HepG2 (cell line): ENCODE data around the gene CA9. TPM values are rescaled to one million over a fixed set of nuclear protein-coding genes. Genes with fewer than 3 reads are reported as not detected.

Experiments used
- ATAC-seq: fragments of 200-7000 bp; cut with Tn5 transposase; 3 replicates; pipeline ENCODE4 v1.9.1; 2020; ENCODE audit warnings: mild to moderate bottlenecking, moderate library complexity
- BruUV-seq: library from RNA; stranded (reverse); fragments of 400-500 nt; replicated peaks from 2 replicates; lab custom pipeline; 2021; lab: Mats Ljungman, UMichigan
- CTCF ChIA-PET: fragments of 300-600 bp; formaldehyde crosslinking; extraction: SDS; loops from one replicate; lab custom pipeline; 2021; ENCODE audit warnings: low total read pairs, inconsistent platforms, low intra/inter-chr PET ratio; lab: Yijun Ruan, JAX
- POLR2A ChIA-PET: fragments of 350-600 bp; sonication (Branson Sonifier 250); formaldehyde crosslinking; loops from one replicate; lab custom pipeline; 2020; ENCODE audit warnings: antibody characterized with exemption, inconsistent platforms; lab: Yijun Ruan, JAX
- DNase-seq: peaks from one replicate; pipeline ENCODE4 v3.0.0-alpha.2; 2015; ENCODE audit warnings: low spot score
- FAIRE-seq: peaks from 3 replicates; lab custom pipeline; 2011; peaks lifted over from hg19 to GRCh38; lab: Jason Lieb, UNC
- H2AFZ ChIP-seq: one replicate; pipeline ENCODE4 v1.6.1; 2011; ENCODE audit warnings: low read length, inconsistent platforms
- H3K27ac ChIP-seq: fragments of 300-600 bp; 3 replicates; pipeline ENCODE4 v1.8.0; 2011; ENCODE audit warnings: mixed run types, mild to moderate bottlenecking, mixed read lengths, low read length, inconsistent platforms; ENCODE audit not compliant: insufficient read depth; ENCODE audit errors: extremely low read length
- H3K27me3 ChIP-seq, 2 experiments: fragments of 200-600 bp in 1 of 2; 2 replicates in 1 of 2; 3 replicates in 1 of 2; pipeline versions ENCODE4 v1.6.0 to v1.8.0; 2011; ENCODE audit warnings: low read length in 2 of 2, mild to moderate bottlenecking in 2 of 2, moderate library complexity in 2 of 2, inconsistent platforms in 1 of 2; ENCODE audit not compliant: insufficient read depth in 2 of 2, control insufficient read depth in 1 of 2
- H3K36me3 ChIP-seq, 2 experiments: fragments of 200-600 bp in 1 of 2; replicated peaks in 1 of 2; 2 replicates in 1 of 2; 3 replicates in 1 of 2; pipeline versions ENCODE4 v1.5.1 to v1.8.0; 2011; ENCODE audit warnings: low read length in 2 of 2, inconsistent platforms in 1 of 2; ENCODE audit not compliant: insufficient read depth in 2 of 2, control insufficient read depth in 1 of 2
- H3K4me1 ChIP-seq: 2 replicates; pipeline ENCODE4 v1.5.1; 2012; ENCODE audit warnings: low read length, inconsistent platforms; ENCODE audit not compliant: insufficient read depth
- H3K4me2 ChIP-seq: 2 replicates; pipeline ENCODE4 v1.6.0; 2011; ENCODE audit warnings: low read depth, low read length, inconsistent platforms
- H3K4me3 ChIP-seq, 3 experiments: fragments of 200-600 bp in 1 of 3; sonication (generic), shearing (Covaris generic) in 1 of 3; replicated peaks in 1 of 3; 2 replicates each; pipeline ENCODE4 v1.5.1; 2011 to 2016; ENCODE audit warnings: low read length in 3 of 3, inconsistent platforms in 2 of 3, low read depth in 2 of 3, mild to moderate bottlenecking in 2 of 3, control low read depth in 1 of 3, mixed read lengths in 1 of 3; ENCODE audit not compliant: insufficient read depth in 1 of 3
- H3K79me2 ChIP-seq: one replicate; pipeline ENCODE4 v1.6.1; 2011; ENCODE audit warnings: low read length, inconsistent platforms; ENCODE audit not compliant: insufficient read depth
- H3K9ac ChIP-seq: 2 replicates; pipeline ENCODE4 v1.6.0; 2011; ENCODE audit warnings: mild to moderate bottlenecking, low read depth, low read length, inconsistent platforms; ENCODE audit not compliant: insufficient read depth
- H3K9me3 ChIP-seq: 2 replicates; pipeline ENCODE4 v1.5.1; 2012; ENCODE audit warnings: mild to moderate bottlenecking, low read length
- H4K20me1 ChIP-seq: 2 replicates; pipeline ENCODE4 v1.6.0; 2011; ENCODE audit warnings: inconsistent platforms, mild to moderate bottlenecking, low read length, moderate library complexity; ENCODE audit not compliant: insufficient read depth
- FOXM1 ChIP-seq: sonication (generic); formaldehyde crosslinking; IDR thresholded peaks from 2 replicates; pipeline ENCODE4 v1.5.0; 2020; ENCODE audit warnings: missing genetic modification reagents
- HOXA3 ChIP-seq: sonication (generic); formaldehyde crosslinking; IDR thresholded peaks from 2 replicates; pipeline ENCODE4 v1.5.0; 2020; ENCODE audit warnings: missing genetic modification reagents
- MTA1 ChIP-seq: sonication (generic); formaldehyde crosslinking; IDR thresholded peaks from 2 replicates; pipeline ENCODE4 v1.4.0; 2020; ENCODE audit warnings: missing genetic modification reagents, mild to moderate bottlenecking, borderline replicate concordance
- MZF1 ChIP-seq: sonication (generic); formaldehyde crosslinking; IDR thresholded peaks from 2 replicates; pipeline ENCODE4 v1.8.1; 2023; ENCODE audit warnings: mild to moderate bottlenecking, missing genetic modification reagents, borderline replicate concordance
- RFX5 ChIP-seq: IDR thresholded peaks from 2 replicates; pipeline ENCODE4 v1.6.1; 2011; ENCODE audit warnings: low read depth, low read length, improper control_type of control experiment
- SP2 ChIP-seq: sonication (generic); formaldehyde crosslinking; IDR thresholded peaks from 2 replicates; pipeline ENCODE4 v1.5.1; 2020; ENCODE audit warnings: mild to moderate bottlenecking, missing genetic modification reagents
- ZBTB38 ChIP-seq: sonication (generic); formaldehyde crosslinking; IDR thresholded peaks from 2 replicates; pipeline ENCODE4 v1.5.1; 2020; ENCODE audit warnings: mild to moderate bottlenecking, missing genetic modification reagents
- ZBTB4 ChIP-seq: sonication (generic); formaldehyde crosslinking; IDR thresholded peaks from 2 replicates; pipeline ENCODE4 v1.4.0; 2020; ENCODE audit warnings: missing genetic modification reagents, mild to moderate bottlenecking, borderline replicate concordance
- ZFP90 ChIP-seq: sonication (generic); formaldehyde crosslinking; IDR thresholded peaks from 2 replicates; pipeline ENCODE4 v1.8.0; 2022; ENCODE audit warnings: missing genetic modification reagents, mild to moderate bottlenecking, inconsistent platforms, borderline replicate concordance
- ZNF720 ChIP-seq: sonication (generic); formaldehyde crosslinking; IDR thresholded peaks from 2 replicates; pipeline ENCODE4 v1.4.0; 2020; ENCODE audit warnings: missing genetic modification reagents
- WGBS: methylation state at CpG from one replicate; pipeline ENCODE4 v1.1.6; 2017; ENCODE audit warnings: low lambda C conversion rate; 5-methylcytosine and 5-hydroxymethylcytosine counted together
- in situ Hi-C: cut with HindIII; loops from 2 replicates; pipeline ENCODE4 v1.10.0; 2017; ENCODE audit warnings: low pct_unique_long_range_greater_than_20kb; ENCODE audit not compliant: extremely low pct_ligation_motif_present
- intact Hi-C: fragments of 100-400 bp; cut with micrococcal nuclease; formaldehyde crosslinking; loops from one replicate; pipeline ENCODE4 v1.10.0; 2022; ENCODE audit not compliant: unreplicated experiment
- polyA plus RNA-seq, 8 experiments: library from polyadenylated mRNA; depleted of rRNA in 3 of 8; stranded (reverse) in 7 of 8; unstranded in 1 of 8; fragments of >200 nt; fragmentation: Illumina TruSeq in 4 of 8; extraction: Trizol in 4 of 8; gene quantifications; 2 replicates each; pipeline versions ENCODE4 v1.2.1 to v1.2.3, GENCODE V29; 2011 to 2016; ENCODE audit warnings: low read depth in 4 of 8, missing spikeins in 1 of 8, mixed read lengths in 1 of 8; ENCODE audit not compliant: insufficient read depth in 1 of 8
- total RNA-seq, 5 experiments: library from RNA; depleted of rRNA; stranded (reverse); fragments of >200 nt; fragmentation: Illumina TruSeq; extraction: Trizol; gene quantifications; 2 replicates each; pipeline ENCODE4 v1.2.3, GENCODE V29; 2016; ENCODE audit warnings: low read depth in 1 of 5
- TF ChIP-seq, protein P1 (sequence below): sonication (generic); formaldehyde crosslinking; IDR thresholded peaks from 2 replicates; pipeline ENCODE4 v1.4.0; 2020; ENCODE audit warnings: missing genetic modification reagents, borderline replicate concordance

CA9 gene
- total and polyA plus RNA-seq, 2 of the 13 experiments (the other 11 are each of a cell fraction or from before 2014, with no cell fraction given): 0.13 to 152 TPM

DNA sequence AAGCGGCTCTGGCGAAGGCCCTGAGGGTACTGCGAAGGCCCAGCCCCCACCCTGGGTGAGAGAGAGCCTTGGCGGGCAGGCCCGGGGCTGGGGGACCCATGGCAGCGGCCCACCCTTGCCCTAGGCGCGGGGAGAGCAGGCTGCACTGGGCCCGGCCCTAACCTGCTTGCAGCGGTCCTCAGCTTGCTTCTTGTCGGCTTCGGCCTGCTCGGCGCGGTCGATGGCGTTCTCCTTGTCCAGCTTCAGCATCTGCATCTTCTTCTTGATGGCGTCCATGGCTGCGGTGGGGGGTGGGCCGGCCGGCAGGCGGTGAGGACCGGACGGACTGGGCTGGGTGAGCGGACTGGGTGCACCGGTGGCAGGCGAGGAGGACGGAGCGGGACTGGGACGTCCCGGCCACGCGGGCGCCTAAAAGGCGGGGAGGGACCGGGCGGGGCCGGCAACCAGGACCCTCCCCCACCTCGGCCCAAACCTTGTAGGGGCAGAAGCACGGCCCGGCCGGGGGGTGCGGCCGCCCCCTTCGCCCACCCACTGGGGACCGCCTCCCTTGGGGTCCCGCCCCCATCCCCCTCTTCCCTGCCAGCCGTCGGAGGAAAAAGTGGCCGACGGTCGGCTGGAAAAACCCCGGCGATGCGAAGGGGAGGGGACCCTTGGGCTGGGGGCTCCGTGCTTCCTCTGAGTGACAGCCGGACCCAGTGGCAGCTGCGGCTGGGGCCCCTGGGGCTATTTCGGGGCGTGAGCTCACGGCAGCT is 16.0 kb downstream of the CA9 start, which contains the start of gene TPM2:
Gene TPM2 (minus strand): TSS at position 384 of the 752 bp plus-strand sequence. CDS start 108 bp downstream, at position 276.
- WGBS: 93% methylated on average over 43 of the region's 61 CpGs
- Histone ChIP-seq H3K9me3 (no peaks in the 10 kb centered on the region), H3K4me1 (peaks cover 64% of the 10 kb centered on the region), H3K27ac (no peak within 1 kb of the TSS), H3K27me3 (no peaks in the 10 kb centered on the region), H3K4me2 (peak within 1 kb of the TSS; percentile 90), H3K79me2 (no peaks in the 10 kb centered on the region), H3K4me3 (peak within 1 kb of the TSS; percentile 75 to 84 (median 81); a peak in 5 of 6 replicates), H3K9ac (peak within 1 kb of the TSS; percentile 68), H4K20me1 (no peaks in the 10 kb centered on the region), H2AFZ (no peak within 1 kb of the TSS), H3K36me3 (no peaks in the 10 kb centered on the region)
- POLR2A ChIA-PET: interaction anchor here (0.9 to 6.1 kb wide), 11 partner anchors 15 to 139 kb away, joined by 3 to 68 read pairs (median 9); partner anchors contain the start of genes ARHGEF39, CA9, CCDC107 and CREB3
- ATAC-seq: peak; percentile 2; the same call in 1 of the 3 replicates
- TF ChIP-seq ZNF720 (CRISPR knock-in tag) (no peak), HOXA3 (0 out of 2 replicates have a peak, but pooled peaks have one; percentile 14), RFX5 (no peak), ZBTB38 (CRISPR knock-in tag) (peak; percentile 61), MZF1 (no peak), ZBTB4 (CRISPR knock-in tag) (peak; percentile 23; the same call in 1 of the 2 replicates), FOXM1 (no peak), ZFP90 (no peak), MTA1 (CRISPR knock-in tag) (0 out of 2 replicates have a peak, but pooled peaks have one; percentile 7), SP2 (CRISPR knock-in tag) (0 out of 2 replicates have a peak, but pooled peaks have one; percentile 16)
- TF ChIP-seq, protein P1, sequence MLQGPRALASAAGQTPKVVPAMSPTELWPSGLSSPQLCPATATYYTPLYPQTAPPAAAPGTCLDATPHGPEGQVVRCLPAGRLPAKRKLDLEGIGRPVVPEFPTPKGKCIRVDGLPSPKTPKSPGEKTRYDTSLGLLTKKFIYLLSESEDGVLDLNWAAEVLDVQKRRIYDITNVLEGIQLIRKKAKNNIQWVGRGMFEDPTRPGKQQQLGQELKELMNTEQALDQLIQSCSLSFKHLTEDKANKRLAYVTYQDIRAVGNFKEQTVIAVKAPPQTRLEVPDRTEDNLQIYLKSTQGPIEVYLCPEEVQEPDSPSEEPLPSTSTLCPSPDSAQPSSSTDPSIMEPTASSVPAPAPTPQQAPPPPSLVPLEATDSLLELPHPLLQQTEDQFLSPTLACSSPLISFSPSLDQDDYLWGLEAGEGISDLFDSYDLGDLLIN: no peak
- intact Hi-C loops: loop anchor here (10.0 kb wide), 1 partner anchor 45 kb away; no protein-coding TSS in a partner anchor
- FAIRE-seq: no peak
- no TSS peak for BruUV-seq
- no peak for DNase-seq
- CTCF ChIA-PET: no interaction called here
- in situ Hi-C loops: no loop called here
